BLaER1 treated with 17β-estradiol and CSF1 and Interleukin-3, amounts not matched to agents 10 nM and 100 nM (cell line): ENCODE measurements around the gene LBR.

ENCODE experiments used
- H3K27ac ChIP-seq, 11 experiments: shearing (Covaris generic); formaldehyde crosslinking; 2 replicates each; pipeline ENCODE4 v1.8.1; 2022
- H3K27me3 ChIP-seq, 11 experiments: shearing (Covaris generic); formaldehyde crosslinking; 2 replicates each; pipeline ENCODE4 v1.8.1; 2022
- H3K36me3 ChIP-seq, 11 experiments: shearing (Covaris generic); formaldehyde crosslinking; 2 replicates each; pipeline ENCODE4 v1.8.1; 2022
- H3K4me1 ChIP-seq, 10 experiments: shearing (Covaris generic); formaldehyde crosslinking; 2 replicates each; pipeline ENCODE4 v1.8.1; 2022
- H3K4me2 ChIP-seq, 11 experiments: shearing (Covaris generic); formaldehyde crosslinking; 2 replicates each; pipeline ENCODE4 v1.8.1; 2022
- H3K4me3 ChIP-seq, 10 experiments: shearing (Covaris generic); formaldehyde crosslinking; 2 replicates each; pipeline ENCODE4 v1.8.1; 2022
- H3K9ac ChIP-seq, 11 experiments: shearing (Covaris generic); formaldehyde crosslinking; 2 replicates each; pipeline ENCODE4 v1.8.1; 2022
- H3K9me3 ChIP-seq, 11 experiments: shearing (Covaris generic); formaldehyde crosslinking; replicated peaks in 1 of 11; 2 replicates each; pipeline ENCODE4 v1.8.1; 2022
- H4K20me1 ChIP-seq, 11 experiments: shearing (Covaris generic); formaldehyde crosslinking; 2 replicates each; pipeline ENCODE4 v1.8.1; 2022
- Cebpa-rat ChIP-seq, 11 experiments: shearing (Covaris generic); IDR thresholded peaks; 2 replicates each; pipeline ENCODE4 v1.8.1; 2022

LBR gene

DNA sequence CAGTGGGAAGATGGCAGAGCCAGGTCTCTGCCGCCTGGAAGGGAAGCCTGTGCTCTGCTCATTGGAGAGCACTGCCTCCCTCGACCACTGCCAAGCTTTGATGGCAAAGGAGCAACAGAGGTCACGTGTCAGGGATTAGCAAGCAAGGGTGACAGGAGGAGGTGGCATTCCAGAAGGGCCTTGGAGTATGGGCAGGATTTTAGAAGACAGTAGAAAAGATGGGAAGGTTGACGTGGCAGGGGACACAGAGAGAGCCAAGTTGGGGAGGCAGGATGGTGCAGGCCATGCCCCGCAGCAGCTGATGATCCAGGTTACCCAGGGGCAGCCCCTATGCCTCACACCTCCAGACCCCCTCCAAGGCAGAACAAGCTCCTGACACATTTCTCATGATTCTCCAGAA, 21.9 kb upstream of the LBR start:
- TF ChIP-seq Cebpa-rat (IDR thresholded peaks at IDR 0.05) = no peak
- 0 out of 22 replicates have a peak, but pooled peaks cover 0 to 4% (median 0%) of the 10 kb centered on the region in 11 experiments for H3K9me3 ChIP-seq
- peaks cover 46 to 88% (median 68%) of the 10 kb centered on the region in 10 experiments for H3K4me1 ChIP-seq
- peak overlapping the region in 5 of 11 experiments; percentile 5 to 86 (median 53); a peak in 9 of 22 replicates for H3K4me2 ChIP-seq
- no peak overlapping the region for H3K4me3 ChIP-seq
- H3K36me3 ChIP-seq = no peaks in the 10 kb centered on the region
- H3K27me3 ChIP-seq = no peaks in the 10 kb centered on the region
- H3K27ac ChIP-seq = peak overlapping the region in 7 of 11 experiments; percentile 7 to 96 (median 13); a peak in 7 of 22 replicates
- no peak overlapping the region for H3K9ac ChIP-seq
- H4K20me1 ChIP-seq = no peaks in the 10 kb centered on the region

DNA sequence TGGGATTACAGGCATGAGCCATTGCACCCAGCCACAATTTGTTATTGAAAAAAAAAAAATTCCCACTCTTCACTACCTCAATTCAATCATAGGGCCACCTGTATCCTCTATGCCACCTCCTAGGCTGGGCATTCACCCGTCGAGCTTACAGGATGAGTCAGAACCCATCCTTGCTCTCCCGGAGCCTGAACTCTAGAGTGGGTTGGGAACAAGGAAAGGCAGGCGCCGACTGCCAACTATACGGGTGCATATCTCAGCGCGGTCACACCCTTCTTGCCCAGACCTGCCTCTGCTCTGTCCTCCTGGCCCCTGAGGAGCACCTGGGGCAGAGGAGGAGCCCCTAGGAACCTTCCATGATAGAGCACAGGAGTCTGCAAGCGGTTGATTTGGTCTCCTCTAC, 21.4 kb upstream of the LBR start:
- H3K36me3 ChIP-seq = no peaks in the 10 kb centered on the region
- H3K9me3 ChIP-seq = peaks cover 0 to 8% (median 0%) of the 10 kb centered on the region in 11 experiments; a peak in 4 of 22 replicates
- no peak for TF ChIP-seq Cebpa-rat (IDR thresholded peaks at IDR 0.05)
- no peaks in the 10 kb centered on the region for H4K20me1 ChIP-seq
- no peaks in the 10 kb centered on the region for H3K27me3 ChIP-seq
- no peak overlapping the region for H3K4me3 ChIP-seq
- no peak overlapping the region for H3K9ac ChIP-seq
- H3K4me2 ChIP-seq = peak overlapping the region in 3 of 11 experiments; percentile 53 to 86 (median 76); a peak in 7 of 22 replicates
- peak overlapping the region in 6 of 11 experiments; percentile 7 to 96 (median 14); a peak in 8 of 22 replicates for H3K27ac ChIP-seq
- H3K4me1 ChIP-seq = peaks cover 51 to 86% (median 68%) of the 10 kb centered on the region in 10 experiments

DNA sequence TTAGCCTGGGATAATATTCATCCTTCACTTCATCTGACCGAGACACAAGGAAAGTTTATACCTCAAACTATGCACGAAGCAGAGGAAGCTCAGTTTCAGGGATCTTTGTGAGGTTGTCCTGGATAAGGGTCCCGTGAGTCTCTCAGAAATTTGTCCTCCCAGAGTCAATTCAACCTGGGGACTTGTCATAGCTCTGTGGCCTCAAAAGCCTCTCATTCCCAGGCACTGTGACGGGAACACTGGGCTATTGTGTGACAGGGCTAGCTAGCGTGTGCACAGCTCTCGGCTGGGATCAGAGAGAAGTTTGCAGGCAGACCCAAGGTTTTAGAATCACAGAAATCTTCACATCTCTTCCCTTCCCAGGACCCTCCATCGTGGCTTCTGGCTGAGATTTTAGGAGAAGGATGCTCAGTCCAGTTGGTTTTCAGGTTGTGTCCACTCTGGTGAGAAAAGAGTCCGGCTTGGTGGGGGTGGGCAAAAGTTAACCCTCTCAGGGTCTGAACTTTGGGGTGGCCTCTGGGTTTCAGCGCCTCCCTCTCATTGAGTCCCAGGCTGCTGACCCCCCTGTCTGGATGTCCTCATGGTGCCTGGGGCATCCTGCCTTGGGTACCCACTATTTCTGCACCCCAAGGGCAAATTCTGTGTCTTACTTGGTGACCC, 20.4 kb upstream of the LBR start:
- Histone ChIP-seq H3K27ac (peak overlapping the region in 7 of 11 experiments; percentile 44 to 99 (median 96); a peak in 11 of 22 replicates), H3K4me3 (no peak overlapping the region), H3K4me1 (peaks cover 56 to 87% (median 70%) of the 10 kb centered on the region in 10 experiments), H4K20me1 (no peaks in the 10 kb centered on the region), H3K9ac (peak overlapping the region in 1 of 11 experiments; percentile 78; a peak in 1 of 22 replicates), H3K36me3 (no peaks in the 10 kb centered on the region), H3K4me2 (peak overlapping the region in 9 of 11 experiments; percentile 76 to 93 (median 86); a peak in 14 of 22 replicates), H3K9me3 (peaks cover 0 to 15% (median 3%) of the 10 kb centered on the region in 11 experiments; a peak in 4 of 22 replicates), H3K27me3 (no peaks in the 10 kb centered on the region)
- TF ChIP-seq Cebpa-rat (IDR thresholded peaks at IDR 0.05) = no peak

- Histone ChIP-seq H3K36me3 (no peaks in the 10 kb centered on the region), H3K9ac (peak overlapping the region in 10 of 11 experiments; percentile 5 to 86 (median 78); a peak in 11 of 22 replicates), H3K27me3 (no peaks in the 10 kb centered on the region), H3K4me1 (peaks cover 62 to 93% (median 76%) of the 10 kb centered on the region in 10 experiments), H3K9me3 (peaks cover 0 to 15% (median 3%) of the 10 kb centered on the region in 11 experiments; a peak in 4 of 22 replicates), H3K27ac (peak overlapping the region in 9 of 11 experiments; percentile 91 to 99 (median 96); a peak in 17 of 22 replicates), H4K20me1 (no peaks in the 10 kb centered on the region), H3K4me2 (peak overlapping the region; percentile 76 to 93 (median 86)), H3K4me3 (no peak overlapping the region)
- TF ChIP-seq Cebpa-rat (IDR thresholded peaks at IDR 0.05) = no peak
Observed at GRCh38 chr1:225447650-225448089, 19.8 kb upstream of the LBR start.

DNA sequence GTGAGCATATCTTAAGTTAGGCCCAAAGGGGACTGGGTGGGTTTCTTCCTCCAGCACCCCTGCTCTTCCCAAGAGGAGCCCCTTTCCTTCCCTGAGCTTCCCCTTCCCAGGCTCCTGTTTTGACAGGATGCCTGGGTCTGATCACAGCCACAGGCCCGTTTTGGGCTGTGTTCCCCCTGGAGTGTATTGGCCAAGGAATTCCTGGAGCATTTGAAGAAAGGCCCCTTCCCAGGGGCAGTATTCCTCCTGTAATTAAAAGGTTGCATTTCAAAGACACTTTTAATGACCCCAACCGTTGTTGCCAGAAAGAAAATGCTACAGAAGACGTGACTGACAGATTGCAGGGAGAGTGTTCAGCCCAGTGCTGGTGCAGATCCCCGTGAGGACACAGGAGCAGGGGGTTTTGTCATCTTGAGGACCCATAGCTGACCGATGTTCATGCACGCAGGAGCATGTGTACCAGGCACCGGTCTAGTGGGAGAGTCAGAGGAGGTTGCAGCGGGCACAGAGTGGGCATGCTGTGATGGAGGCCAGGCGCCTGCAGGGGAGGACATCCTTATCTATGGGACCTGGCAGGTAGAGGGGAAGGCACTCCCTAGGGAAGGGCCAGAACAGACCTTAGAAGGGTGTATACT, 19.3 kb upstream of the LBR start:
- Histone ChIP-seq H3K27me3 (no peaks in the 10 kb centered on the region), H3K4me2 (peak overlapping the region; percentile 76 to 93 (median 86)), H3K9ac (peak overlapping the region in 10 of 11 experiments; percentile 5 to 86 (median 78); a peak in 18 of 22 replicates), H3K4me3 (no peak overlapping the region), H3K27ac (peak overlapping the region; percentile 9 to 99 (median 96); a peak in 21 of 22 replicates), H3K36me3 (no peaks in the 10 kb centered on the region), H3K9me3 (peaks cover 0 to 11% (median 3%) of the 10 kb centered on the region in 11 experiments; a peak in 4 of 22 replicates), H3K4me1 (peaks cover 66 to 97% (median 82%) of the 10 kb centered on the region in 10 experiments), H4K20me1 (no peaks in the 10 kb centered on the region)
- no peak for TF ChIP-seq Cebpa-rat (IDR thresholded peaks at IDR 0.05)

GRCh38 chr1:225446595-225446960, 18.7 kb upstream of the LBR start:
- H3K4me3 ChIP-seq = peak overlapping the region in 3 of 10 experiments; percentile 3 to 22 (median 7); a peak in 1 of 20 replicates
- peaks cover 0 to 11% (median 0%) of the 10 kb centered on the region in 11 experiments; a peak in 4 of 22 replicates for H3K9me3 ChIP-seq
- no peaks in the 10 kb centered on the region for H3K27me3 ChIP-seq
- peak overlapping the region; percentile 76 to 93 (median 86) for H3K4me2 ChIP-seq
- no peaks in the 10 kb centered on the region for H4K20me1 ChIP-seq
- H3K9ac ChIP-seq = peak overlapping the region; percentile 66 to 86 (median 78); a peak in 20 of 22 replicates
- no peaks in the 10 kb centered on the region for H3K36me3 ChIP-seq
- TF ChIP-seq Cebpa-rat (IDR thresholded peaks at IDR 0.05) = no peak
- H3K27ac ChIP-seq = peak overlapping the region; percentile 9 to 99 (median 96); a peak in 21 of 22 replicates
- peaks cover 66 to 97% (median 83%) of the 10 kb centered on the region in 10 experiments for H3K4me1 ChIP-seq

- peak overlapping the region; percentile 85 to 99 (median 96) for H3K27ac ChIP-seq
- no peaks in the 10 kb centered on the region for H3K27me3 ChIP-seq
- peak overlapping the region; percentile 66 to 86 (median 78) for H3K9ac ChIP-seq
- no peaks in the 10 kb centered on the region for H4K20me1 ChIP-seq
- no peaks in the 10 kb centered on the region for H3K36me3 ChIP-seq
- TF ChIP-seq Cebpa-rat (IDR thresholded peaks at IDR 0.05) = no peak
- peaks cover 62 to 97% (median 84%) of the 10 kb centered on the region in 10 experiments for H3K4me1 ChIP-seq
- H3K4me2 ChIP-seq = peak overlapping the region; percentile 76 to 93 (median 86)
- peaks cover 0 to 11% (median 0%) of the 10 kb centered on the region in 11 experiments; a peak in 4 of 22 replicates for H3K9me3 ChIP-seq
- peak overlapping the region in 4 of 10 experiments; percentile 3 to 22 (median 12); a peak in 6 of 20 replicates for H3K4me3 ChIP-seq
Observed at GRCh38 chr1:225445639-225446594, 18.1 kb upstream of the LBR start.

DNA sequence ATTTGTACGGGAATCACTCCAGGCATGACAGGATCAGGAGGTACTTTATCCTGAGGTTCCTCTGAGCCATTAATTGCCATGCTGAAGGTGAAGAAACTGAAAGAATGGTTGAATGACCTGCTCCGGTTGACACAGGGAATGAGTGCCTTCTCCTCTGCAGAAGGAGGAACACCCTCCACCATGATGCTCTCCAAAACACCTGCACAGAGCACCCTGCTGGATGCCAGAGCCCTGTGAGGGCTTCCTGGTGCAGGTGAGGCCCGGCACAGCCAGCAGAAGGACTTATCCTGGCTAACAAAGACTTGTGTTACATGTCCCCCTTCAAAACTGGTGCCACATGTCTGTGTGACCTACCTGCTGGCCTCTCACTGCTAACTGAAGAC, 14.3 kb upstream of the LBR start:
- Histone ChIP-seq H3K9me3 (peaks cover 0 to 11% (median 0%) of the 10 kb centered on the region in 11 experiments; a peak in 4 of 22 replicates), H3K4me3 (no peak overlapping the region), H3K9ac (peak overlapping the region in 4 of 11 experiments; percentile 4 to 29 (median 12); a peak in 4 of 22 replicates), H3K27me3 (no peaks in the 10 kb centered on the region), H4K20me1 (no peaks in the 10 kb centered on the region), H3K4me1 (peaks cover 62 to 78% (median 69%) of the 10 kb centered on the region in 10 experiments), H3K27ac (peak overlapping the region in 9 of 11 experiments; percentile 0 to 99 (median 35); a peak in 13 of 22 replicates), H3K4me2 (peak overlapping the region; percentile 40 to 86 (median 76)), H3K36me3 (no peaks in the 10 kb centered on the region)
- TF ChIP-seq Cebpa-rat (IDR thresholded peaks at IDR 0.05) = no peak
